GM19467 (cell line): Measurements from ENCODE around the gene STAP2.

ENCODE experiments used
- ATAC-seq: cut with Tn5 transposase; IDR thresholded peaks from one replicate; pipeline ENCODE4 v1.9.1; 2021; ENCODE audit warnings: mild to moderate bottlenecking, moderate library complexity; ENCODE audit not compliant: unreplicated experiment

The STAP2 gene

GRCh38 chr19:4338441-4339355, at the start of gene STAP2:
TSS of gene STAP2 (minus strand) at chr19:4338827. CDS start at chr19:4338753, 74 bp downstream.
- ATAC-seq, result no peak

GRCh38 chr19:4386041-4386782, 47.6 kb upstream of the STAP2 start:
- ATAC-seq, result no peak

- ATAC-seq, result no peak
Measured at GRCh38 chr19:4385291-4386040, 46.8 kb upstream of the STAP2 start.

GRCh38 chr19:4380254-4380727, 41.7 kb upstream of the STAP2 start:
- ATAC-seq, result no peak

GRCh38 chr19:4379383-4380253, 41.0 kb upstream of the STAP2 start:
- no peak for ATAC-seq

- ATAC-seq, result no peak
Measured at GRCh38 chr19:4378886-4379285, 40.3 kb upstream of the STAP2 start.

GRCh38 chr19:4376991-4377781, 38.6 kb upstream of the STAP2 start:
- no peak for ATAC-seq

GRCh38 chr19:4376671-4376990, 38.0 kb upstream of the STAP2 start:
- ATAC-seq, result no peak

GRCh38 chr19:4376028-4376670, 37.5 kb upstream of the STAP2 start:
- ATAC-seq, result no peak

GRCh38 chr19:4375164-4376027, 36.8 kb upstream of the STAP2 start:
- ATAC-seq, result no peak

- ATAC-seq, result no peak
Measured at GRCh38 chr19:4374498-4375163, 36.0 kb upstream of the STAP2 start.

- no peak for ATAC-seq
Measured at GRCh38 chr19:4373601-4374497, 35.2 kb upstream of the STAP2 start.

GRCh38 chr19:4373013-4373367, 34.4 kb upstream of the STAP2 start:
- ATAC-seq, result no peak

- no peak for ATAC-seq
Measured at GRCh38 chr19:4372165-4373012, 33.8 kb upstream of the STAP2 start.

GRCh38 chr19:4371247-4372164, 32.9 kb upstream of the STAP2 start:
- no peak for ATAC-seq
